H9 (cell line): Measurements from ENCODE around the gene CELF3. TPM values are rescaled to one million over a fixed set of nuclear protein-coding genes. Genes with fewer than 3 reads are reported as not detected.

ENCODE experiments used
- DNase-seq: peaks from one replicate; pipeline ENCODE4 v3.0.0-alpha.2; 2017
- H2AFZ ChIP-seq: one replicate; pipeline ENCODE4 v1.6.1; 2013; ENCODE audit warnings: mild to moderate bottlenecking, low read length, control low read depth, moderate library complexity
- H2AK5ac ChIP-seq: 2 replicates; pipeline ENCODE4 v1.6.1; 2013; ENCODE audit warnings: low read length, control low read depth, mixed read lengths; ENCODE audit not compliant: insufficient read length
- H2BK120ac ChIP-seq: one replicate; pipeline ENCODE4 v1.6.1; 2013; ENCODE audit warnings: low read depth, mild to moderate bottlenecking, low read length, control low read depth, inconsistent platforms; ENCODE audit not compliant: poor library complexity, severe bottlenecking
- H2BK12ac ChIP-seq: 2 replicates; pipeline ENCODE4 v1.6.1; 2013; ENCODE audit warnings: low read length, control low read depth, mixed read lengths, low read depth; ENCODE audit not compliant: insufficient read length
- H2BK15ac ChIP-seq: 2 replicates; pipeline ENCODE4 v1.6.1; 2013; ENCODE audit warnings: low read depth, low read length, control low read depth
- H2BK20ac ChIP-seq: one replicate; pipeline ENCODE4 v1.6.1; 2013; ENCODE audit warnings: low read depth, mild to moderate bottlenecking, low read length, control low read depth, inconsistent platforms; ENCODE audit not compliant: poor library complexity, severe bottlenecking
- H2BK5ac ChIP-seq: 2 replicates; pipeline ENCODE4 v1.6.1; 2013; ENCODE audit warnings: low read length, control low read depth, mixed read lengths; ENCODE audit not compliant: insufficient read length
- H3K14ac ChIP-seq: 2 replicates; pipeline ENCODE4 v1.6.1; 2013; ENCODE audit warnings: low read length, control low read depth; ENCODE audit not compliant: insufficient read depth
- H3K18ac ChIP-seq: 2 replicates; pipeline ENCODE4 v1.6.1; 2013; ENCODE audit warnings: low read depth, mild to moderate bottlenecking, mixed read lengths, low read length, control low read depth; ENCODE audit not compliant: insufficient read length
- H3K23ac ChIP-seq: 2 replicates; pipeline ENCODE4 v1.6.1; 2013; ENCODE audit warnings: low read length, control low read depth, mixed read lengths, low read depth; ENCODE audit not compliant: insufficient read length
- H3K23me2 ChIP-seq: 2 replicates; pipeline ENCODE4 v1.6.1; 2013; ENCODE audit warnings: low read depth, mild to moderate bottlenecking, mixed read lengths, low read length, control low read depth; ENCODE audit not compliant: insufficient read length, poor library complexity, severe bottlenecking
- H3K27ac ChIP-seq: 2 replicates; pipeline ENCODE4 v1.5.1; 2013; ENCODE audit warnings: low read length, control low read depth, mixed read lengths, low read depth; ENCODE audit not compliant: insufficient read length
- H3K27me3 ChIP-seq: 2 replicates; pipeline ENCODE4 v1.6.1; 2013; ENCODE audit warnings: low read length, control low read depth, inconsistent platforms; ENCODE audit not compliant: insufficient read depth
- H3K4ac ChIP-seq: 2 replicates; pipeline ENCODE4 v1.6.1; 2013; ENCODE audit warnings: low read depth, mild to moderate bottlenecking, control low read depth, inconsistent platforms, low read length, moderate library complexity
- H3K4me1 ChIP-seq: 2 replicates; pipeline ENCODE4 v1.6.1; 2013; ENCODE audit warnings: low read length, control low read depth, inconsistent platforms; ENCODE audit not compliant: insufficient read depth
- H3K4me2 ChIP-seq: 2 replicates; pipeline ENCODE4 v1.6.1; 2013; ENCODE audit warnings: low read length, control low read depth, mixed read lengths; ENCODE audit not compliant: insufficient read length, insufficient read depth
- H3K56ac ChIP-seq: 2 replicates; pipeline ENCODE4 v1.6.1; 2013; ENCODE audit warnings: low read depth, mild to moderate bottlenecking, mixed read lengths, low read length, control low read depth; ENCODE audit not compliant: insufficient read length
- H3K79me1 ChIP-seq: 2 replicates; pipeline ENCODE4 v1.6.1; 2013; ENCODE audit warnings: low read depth, mild to moderate bottlenecking, moderate library complexity, low read length, control low read depth, inconsistent platforms; ENCODE audit not compliant: insufficient read depth, poor library complexity, severe bottlenecking
- H3K79me2 ChIP-seq: 2 replicates; pipeline ENCODE4 v1.6.1; 2013; ENCODE audit warnings: low read length, control low read depth, inconsistent platforms; ENCODE audit not compliant: insufficient read depth
- H3K9ac ChIP-seq: 2 replicates; pipeline ENCODE4 v1.6.1; 2013; ENCODE audit warnings: low read length, control low read depth, mixed read lengths; ENCODE audit not compliant: insufficient read length; ENCODE audit errors: extremely low read depth
- H3K9me3 ChIP-seq: one replicate; pipeline ENCODE4 v1.6.1; 2013; ENCODE audit warnings: low read depth, low read length, inconsistent platforms; ENCODE audit not compliant: control insufficient read depth
- H3T11ph ChIP-seq: one replicate; pipeline ENCODE4 v1.6.1; 2013; ENCODE audit warnings: mild to moderate bottlenecking, low read length, control low read depth, inconsistent platforms
- H4K20me1 ChIP-seq: one replicate; pipeline ENCODE4 v1.6.1; 2013; ENCODE audit not compliant: control insufficient read depth, insufficient read length, insufficient read depth
- H4K5ac ChIP-seq: 2 replicates; pipeline ENCODE4 v1.6.1; 2013; ENCODE audit warnings: low read depth, mild to moderate bottlenecking, mixed read lengths, low read length, control low read depth; ENCODE audit not compliant: insufficient read length
- H4K8ac ChIP-seq: replicated peaks from 2 replicates; pipeline ENCODE4 v1.6.1; 2013; ENCODE audit warnings: low read length, control low read depth, mixed read lengths, low read depth; ENCODE audit not compliant: insufficient read length
- H4K91ac ChIP-seq: 2 replicates; pipeline ENCODE4 v1.6.1; 2013; ENCODE audit warnings: low read depth, mild to moderate bottlenecking, moderate library complexity, mixed read lengths, low read length, control low read depth; ENCODE audit not compliant: insufficient read length
- H3K27ac Mint-ChIP-seq, 3 experiments: 2 replicates in 2 of 3; 3 replicates in 1 of 3; pipeline ENCODE4 v1.8.0; 2020 to 2021; ENCODE audit warnings: mixed read lengths in 3 of 3, mild to moderate bottlenecking in 1 of 3, moderate library complexity in 1 of 3
- H3K27me3 Mint-ChIP-seq: 2 replicates; pipeline ENCODE4 v1.8.0; 2021; ENCODE audit warnings: low read depth, mild to moderate bottlenecking, moderate library complexity, mixed read lengths
- H3K36me3 Mint-ChIP-seq, 3 experiments: 2 replicates in 2 of 3; 3 replicates in 1 of 3; pipeline ENCODE4 v1.8.0; 2020 to 2021; ENCODE audit warnings: low read depth in 3 of 3, mixed read lengths in 3 of 3; ENCODE audit not compliant: insufficient read depth in 1 of 3
- H3K4me1 Mint-ChIP-seq, 2 experiments: 2 replicates each; pipeline ENCODE4 v1.8.0; 2020; ENCODE audit warnings: mixed read lengths in 2 of 2
- H3K4me3 Mint-ChIP-seq, 2 experiments: 2 replicates in 1 of 2; 3 replicates in 1 of 2; pipeline ENCODE4 v1.8.0; 2020 to 2021; ENCODE audit warnings: mild to moderate bottlenecking in 2 of 2, mixed read lengths in 2 of 2, moderate library complexity in 1 of 2
- H3K9me3 Mint-ChIP-seq, 2 experiments: 2 replicates in 1 of 2; 3 replicates in 1 of 2; pipeline ENCODE4 v1.8.0; 2020; ENCODE audit warnings: mild to moderate bottlenecking in 2 of 2, mixed read lengths in 2 of 2, moderate library complexity in 1 of 2
- CTCF ChIP-seq: fragments of 200-600 bp; sonication (generic); conservative IDR thresholded peaks from 3 replicates; pipeline ENCODE4 v1.8.0; 2021; ENCODE audit warnings: antibody characterized with exemption, mild to moderate bottlenecking
- WGBS: extraction: QIAGEN DNeasy Blood & Tissue Kit; methylation state at CpG from one replicate; pipeline ENCODE4 v1.1.7; 2013; ENCODE audit warnings: missing lambda C conversion rate, low lambda C conversion rate, mixed read lengths; ENCODE audit not compliant: insufficient read length; ENCODE audit errors: extremely low coverage; 5-methylcytosine and 5-hydroxymethylcytosine counted together
- total RNA-seq: library from RNA; stranded (reverse); gene quantifications from 2 replicates; pipeline ENCODE4 v1.2.1, GENCODE V29; 2021

The CELF3 gene
- total RNA-seq, 1 experiment from 2014 or later = 0.90 TPM

GRCh38 chr1:151692226-151692625 lies 24.4 kb downstream of the CELF3 start:
- no peaks in the 10 kb centered on the region for H3K27me3 Mint-ChIP-seq
- Histone ChIP-seq H2AK5ac (no peak overlapping the region), H4K91ac (no peak overlapping the region), H2BK20ac (no peak overlapping the region), H3K27ac (no peak overlapping the region), H3K79me1 (no peaks in the 10 kb centered on the region), H4K5ac (no peak overlapping the region), H3K9me3 (no peaks in the 10 kb centered on the region), H2BK5ac (no peak overlapping the region), H2BK12ac (no peak overlapping the region), H3K14ac (no peak overlapping the region), H3K79me2 (no peaks in the 10 kb centered on the region), H3K9ac (no peak overlapping the region), H3K27me3 (no peaks in the 10 kb centered on the region), H3K4me1 (no peaks in the 10 kb centered on the region), H2AFZ (no peak overlapping the region), H3K18ac (no peak overlapping the region), H3T11ph (no peak overlapping the region), H3K23ac (no peak overlapping the region), H3K23me2 (no peaks in the 10 kb centered on the region), H3K4me2 (no peak overlapping the region), H3K56ac (no peak overlapping the region), H3K4ac (no peak overlapping the region), H2BK120ac (no peak overlapping the region), H4K20me1 (no peaks in the 10 kb centered on the region), H2BK15ac (no peak overlapping the region), H4K8ac (no peak overlapping the region)
- no peaks in the 10 kb centered on the region for H3K4me1 Mint-ChIP-seq
- no CpG with 5 or more reads among the region's 3 CpGs for WGBS
- no peak overlapping the region for H3K4me3 Mint-ChIP-seq
- H3K36me3 Mint-ChIP-seq = peaks cover 5 to 39% (median 30%) of the 10 kb centered on the region in 3 experiments; a peak in 6 of 7 replicates
- peak overlapping the region in 1 of 3 experiments; percentile 32; a peak in 2 of 7 replicates for H3K27ac Mint-ChIP-seq
- no peaks in the 10 kb centered on the region for H3K9me3 Mint-ChIP-seq
- no peak for TF ChIP-seq CTCF
- no peak for DNase-seq
